ENCODE measurements around the gene BLZF1.

Gene BLZF1, protein sequence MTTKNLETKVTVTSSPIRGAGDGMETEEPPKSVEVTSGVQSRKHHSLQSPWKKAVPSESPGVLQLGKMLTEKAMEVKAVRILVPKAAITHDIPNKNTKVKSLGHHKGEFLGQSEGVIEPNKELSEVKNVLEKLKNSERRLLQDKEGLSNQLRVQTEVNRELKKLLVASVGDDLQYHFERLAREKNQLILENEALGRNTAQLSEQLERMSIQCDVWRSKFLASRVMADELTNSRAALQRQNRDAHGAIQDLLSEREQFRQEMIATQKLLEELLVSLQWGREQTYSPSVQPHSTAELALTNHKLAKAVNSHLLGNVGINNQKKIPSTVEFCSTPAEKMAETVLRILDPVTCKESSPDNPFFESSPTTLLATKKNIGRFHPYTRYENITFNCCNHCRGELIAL

GRCh38 chr1:169367686-169368405 lies at the start of gene BLZF1, which contains the start of gene NME7:
TSS of gene BLZF1 (plus strand) at chr1:169368195. CDS start at chr1:169369523, 1,328 bp downstream.
TSS of gene NME7 (minus strand) at chr1:169367797. CDS start at chr1:169367710, 87 bp downstream.
- peak within 1 kb of the TSS; percentile 81 for H3K4me3 ChIP-seq (ENCODE audit: low read depth, low read length)
- peak; percentile 98 for DNase-seq (ENCODE audit: low read depth)
- no peak for TF ChIP-seq CTCF (conservative IDR thresholded peaks at IDR 0.05; ENCODE audit: low read depth, low read length)

DNA sequence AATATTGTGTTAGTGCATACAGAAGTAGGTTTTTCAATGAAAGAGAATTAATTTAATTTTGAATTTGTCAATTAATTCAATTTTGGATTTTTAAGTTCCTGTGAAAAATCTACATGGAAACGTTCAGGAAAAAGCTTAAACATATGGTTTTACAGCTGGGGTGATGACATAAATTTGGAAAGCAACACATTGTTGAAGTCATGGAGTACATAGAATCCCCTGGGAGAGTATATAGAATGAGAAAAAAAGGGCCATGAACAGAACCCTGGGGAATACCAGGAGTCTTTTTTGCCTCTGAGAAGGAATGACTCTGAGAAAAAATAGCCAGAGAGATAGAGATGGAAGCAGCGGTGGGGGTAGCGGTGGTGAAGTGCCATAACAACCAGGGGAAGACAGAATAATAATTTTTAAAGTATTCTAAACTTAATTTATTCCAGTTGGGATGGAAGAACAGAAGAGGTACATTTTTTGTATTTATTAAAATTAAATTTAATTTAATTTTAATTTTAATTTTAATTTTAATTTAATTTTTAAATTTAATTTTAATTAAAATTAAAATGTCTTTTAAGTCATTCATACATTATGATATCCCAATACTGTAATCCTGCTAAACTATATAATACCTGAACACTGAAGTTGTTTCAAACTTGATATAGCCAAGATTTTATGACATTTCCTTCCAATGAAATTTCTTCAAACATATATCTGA lies 49.3 kb upstream of the BLZF1 start:
- no peak overlapping the region for H3K4me3 ChIP-seq (ENCODE audit: low read depth, low read length)
- no peak for DNase-seq (ENCODE audit: low read depth)
- no peak for TF ChIP-seq CTCF (conservative IDR thresholded peaks at IDR 0.05; ENCODE audit: low read depth, low read length)

DNA sequence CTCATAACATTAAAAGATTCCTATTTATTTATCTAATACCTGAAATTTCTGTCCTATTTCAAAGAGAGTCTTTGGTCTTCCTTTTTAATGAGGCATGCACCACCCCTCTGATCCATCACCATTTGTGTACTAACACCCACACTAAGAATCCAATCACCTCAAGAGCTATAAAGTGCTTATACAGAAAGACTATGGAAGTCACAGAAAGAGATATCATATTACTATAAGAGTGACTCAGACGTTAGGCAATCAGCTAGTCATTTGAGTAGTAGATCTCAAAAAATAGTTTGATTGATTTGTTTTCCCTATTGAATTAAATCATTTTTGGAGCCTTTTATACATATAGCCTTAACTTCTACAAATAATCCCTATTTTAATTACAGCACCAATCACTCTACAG lies 46.5 kb upstream of the BLZF1 start:
- no peak for TF ChIP-seq CTCF (conservative IDR thresholded peaks at IDR 0.05; ENCODE audit: low read depth, low read length)
- peak; percentile 71 for DNase-seq (ENCODE audit: low read depth)

GRCh38 chr1:169322138-169322537 lies 45.9 kb upstream of the BLZF1 start:
- DNase-seq (ENCODE audit: low read depth) = no peak
- no peak for TF ChIP-seq CTCF (conservative IDR thresholded peaks at IDR 0.05; ENCODE audit: low read depth, low read length)

More for the DNA sequence above, 46.5 kb upstream of the BLZF1 start:
- H3K4me3 ChIP-seq (ENCODE audit: low read depth, low read length) = no peak overlapping the region

GRCh38 chr1:169325117-169325516 lies 42.9 kb upstream of the BLZF1 start:
- TF ChIP-seq CTCF (conservative IDR thresholded peaks at IDR 0.05; ENCODE audit: low read depth, low read length) = no peak
- H3K4me3 ChIP-seq (ENCODE audit: low read depth, low read length) = no peak overlapping the region
- DNase-seq (ENCODE audit: low read depth) = no peak

More at GRCh38 chr1:169322138-169322537, 45.9 kb upstream of the BLZF1 start:
- H3K4me3 ChIP-seq (ENCODE audit: low read depth, low read length) = no peak overlapping the region

DNA sequence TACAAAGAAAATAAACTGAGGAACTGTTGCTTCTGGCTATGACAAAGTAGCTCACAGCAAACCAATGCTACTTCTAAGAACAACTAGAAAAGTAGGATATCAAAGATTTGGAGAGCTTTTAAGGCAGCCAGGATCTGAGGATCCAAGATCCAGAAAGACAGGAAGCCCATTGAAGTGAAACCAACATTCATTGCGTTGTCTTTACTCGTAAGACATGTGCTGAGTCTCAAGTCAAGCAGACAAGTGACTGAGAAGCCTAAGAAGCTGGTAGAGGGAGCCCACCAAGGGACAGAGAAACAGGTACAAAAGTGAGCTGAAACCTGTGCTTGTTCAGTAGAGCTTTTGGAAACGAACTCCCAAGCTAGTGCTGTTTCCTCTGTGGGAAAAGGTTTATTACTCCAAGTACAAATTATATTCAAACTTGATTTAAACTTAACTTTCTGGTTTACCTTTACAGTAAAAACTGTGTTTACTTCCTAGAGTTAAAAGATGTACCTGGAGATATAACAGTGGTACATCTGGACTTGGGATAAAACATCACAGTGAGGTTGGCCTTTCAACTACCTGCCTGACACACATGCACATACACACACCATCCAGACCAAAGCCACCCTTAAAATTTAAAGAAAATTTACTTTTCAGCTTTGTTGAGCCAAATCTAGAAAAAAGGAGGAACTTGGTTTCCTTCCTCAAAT lies 41.6 kb upstream of the BLZF1 start:
- no peak for TF ChIP-seq CTCF (conservative IDR thresholded peaks at IDR 0.05; ENCODE audit: low read depth, low read length)
- no peak overlapping the region for H3K4me3 ChIP-seq (ENCODE audit: low read depth, low read length)
- peak; percentile 12 for DNase-seq (ENCODE audit: low read depth)
